HepG2 (cell line): ENCODE measurements around the gene APOC4. TPM values are rescaled to one million over a fixed set of nuclear protein-coding genes. Genes with fewer than 3 reads are reported as not detected.

Source experiments
- ARID2 ChIP-seq: sonication (generic); formaldehyde crosslinking; IDR thresholded peaks from 2 replicates; pipeline ENCODE4 v1.8.1; 2022; ENCODE audit warnings: mild to moderate bottlenecking, missing genetic modification reagents, borderline replicate concordance
- FUBP1 ChIP-seq: sonication (generic); formaldehyde crosslinking; IDR thresholded peaks from 2 replicates; pipeline ENCODE4 v1.5.1; 2020; ENCODE audit warnings: missing genetic modification reagents, mild to moderate bottlenecking, borderline replicate concordance
- HNRNPUL1 ChIP-seq: fragments of 200-400 bp; formaldehyde crosslinking; IDR thresholded peaks from 2 replicates; pipeline ENCODE4 v1.6.1; 2017; ENCODE audit warnings: low read depth, mild to moderate bottlenecking, low read length, moderate library complexity
- HOXA5 ChIP-seq: sonication (generic); formaldehyde crosslinking; IDR thresholded peaks from 2 replicates; pipeline ENCODE4 v1.4.0; 2020; ENCODE audit warnings: missing genetic modification reagents
- HOXA9 ChIP-seq: sonication (generic); formaldehyde crosslinking; IDR thresholded peaks from 2 replicates; pipeline ENCODE4 v1.8.1; 2022; ENCODE audit warnings: missing genetic modification reagents, mild to moderate bottlenecking, moderate library complexity, borderline replicate concordance
- KMT2B ChIP-seq: IDR thresholded peaks from 2 replicates; pipeline ENCODE4 v1.6.1; 2016; ENCODE audit warnings: missing genetic modification reagents, missing compliant biosample characterization
- PAF1 ChIP-seq: IDR thresholded peaks from 2 replicates; pipeline ENCODE4 v1.6.1; 2016; ENCODE audit warnings: missing genetic modification reagents, missing compliant biosample characterization
- RBFOX2 ChIP-seq: fragments of 200-400 bp; formaldehyde crosslinking; IDR thresholded peaks from 2 replicates; pipeline ENCODE4 v1.6.1; 2017; ENCODE audit warnings: low read depth, mild to moderate bottlenecking, low read length
- RBM22 ChIP-seq: fragments of 200-400 bp; formaldehyde crosslinking; optimal IDR thresholded peaks from 2 replicates; pipeline ENCODE3; 2017; ENCODE audit warnings: mild to moderate bottlenecking, low read length, moderate library complexity
- SMAD1 ChIP-seq: sonication (generic); formaldehyde crosslinking; IDR thresholded peaks from 2 replicates; pipeline ENCODE4 v1.4.0; 2020; ENCODE audit warnings: missing genetic modification reagents, low read depth, mild to moderate bottlenecking, borderline replicate concordance
- SRSF4 ChIP-seq: fragments of 200-400 bp; formaldehyde crosslinking; IDR thresholded peaks from one replicate; pipeline ENCODE4 v1.6.1; 2018; ENCODE audit warnings: mild to moderate bottlenecking, low read depth, low read length, moderate library complexity; ENCODE audit not compliant: poor library complexity, severe bottlenecking
- U2AF1 ChIP-seq: fragments of 200-400 bp; formaldehyde crosslinking; optimal IDR thresholded peaks from 2 replicates; pipeline ENCODE3; 2017; ENCODE audit warnings: mild to moderate bottlenecking, low read depth, low read length
- ZKSCAN8 ChIP-seq: IDR thresholded peaks from 2 replicates; pipeline ENCODE4 v1.6.1; 2016; ENCODE audit warnings: borderline replicate concordance, missing genetic modification reagents, missing compliant biosample characterization
- ZNF224 ChIP-seq: sonication (generic); formaldehyde crosslinking; IDR thresholded peaks from 2 replicates; pipeline ENCODE4 v1.5.0; 2020; ENCODE audit warnings: mild to moderate bottlenecking, missing genetic modification reagents
- ZNF280B ChIP-seq: sonication (generic); formaldehyde crosslinking; IDR thresholded peaks from 2 replicates; pipeline ENCODE4 v1.5.0; 2020; ENCODE audit warnings: missing genetic modification reagents, mild to moderate bottlenecking, borderline replicate concordance
- polyA plus RNA-seq, 8 experiments: library from polyadenylated mRNA; depleted of rRNA in 3 of 8; stranded (reverse) in 7 of 8; unstranded in 1 of 8; fragments of >200 nt; fragmentation: Illumina TruSeq in 4 of 8; extraction: Trizol in 4 of 8; gene quantifications; 2 replicates each; pipeline versions ENCODE4 v1.2.1 to v1.2.3, GENCODE V29; 2011 to 2016; ENCODE audit warnings: low read depth in 4 of 8, missing spikeins in 1 of 8, mixed read lengths in 1 of 8; ENCODE audit not compliant: insufficient read depth in 1 of 8
- total RNA-seq, 5 experiments: library from RNA; depleted of rRNA; stranded (reverse); fragments of >200 nt; fragmentation: Illumina TruSeq; extraction: Trizol; gene quantifications; 2 replicates each; pipeline ENCODE4 v1.2.3, GENCODE V29; 2016; ENCODE audit warnings: low read depth in 1 of 5
- TF ChIP-seq, protein P1 (sequence below): sonication (generic); formaldehyde crosslinking; IDR thresholded peaks from 2 replicates; pipeline ENCODE4 v1.5.0; 2020; ENCODE audit warnings: mild to moderate bottlenecking, missing genetic modification reagents, moderate library complexity
- TF ChIP-seq, protein P2 (sequence below): sonication (generic); formaldehyde crosslinking; IDR thresholded peaks from 2 replicates; pipeline ENCODE4 v1.4.0; 2020; ENCODE audit warnings: missing genetic modification reagents
- TF ChIP-seq, protein P3 (sequence below): IDR thresholded peaks from 2 replicates; pipeline ENCODE4 v1.6.1; 2016; ENCODE audit warnings: mild to moderate bottlenecking, missing biosample characterization, missing genetic modification reagents

Gene APOC4
- total and polyA plus RNA-seq, 2 of the 13 experiments (the other 11 are each of a cell fraction or from before 2014, with no cell fraction given) = 0.46 TPM; not detected in 1

- TF ChIP-seq FUBP1 (CRISPR knock-in tag) (no peak; the same call in 1 of the 2 replicates), ARID2 (CRISPR knock-in tag) (no peak), U2AF1 (peak; percentile 48), RBM22 (peak; percentile 71), SMAD1 (CRISPR knock-in tag) (0 out of 2 replicates have a peak, but pooled peaks have one; percentile 8), ZKSCAN8 (0 out of 2 replicates have a peak, but pooled peaks have one; percentile 23), RBFOX2 (peak; percentile 66), HOXA9 (CRISPR knock-in tag) (no peak), ZNF280B (CRISPR knock-in tag) (0 out of 2 replicates have a peak, but pooled peaks have one; percentile 35), ZNF224 (peak; percentile 63; the same call in 1 of the 2 replicates), HNRNPUL1 (no peak), HOXA5 (CRISPR knock-in tag) (no peak), SRSF4 (no peak), PAF1 (CRISPR knock-in tag) (no peak; the same call in 1 of the 2 replicates), KMT2B (CRISPR knock-in tag) (0 out of 2 replicates have a peak, but pooled peaks have one; percentile 19)
- TF ChIP-seq, protein P1, sequence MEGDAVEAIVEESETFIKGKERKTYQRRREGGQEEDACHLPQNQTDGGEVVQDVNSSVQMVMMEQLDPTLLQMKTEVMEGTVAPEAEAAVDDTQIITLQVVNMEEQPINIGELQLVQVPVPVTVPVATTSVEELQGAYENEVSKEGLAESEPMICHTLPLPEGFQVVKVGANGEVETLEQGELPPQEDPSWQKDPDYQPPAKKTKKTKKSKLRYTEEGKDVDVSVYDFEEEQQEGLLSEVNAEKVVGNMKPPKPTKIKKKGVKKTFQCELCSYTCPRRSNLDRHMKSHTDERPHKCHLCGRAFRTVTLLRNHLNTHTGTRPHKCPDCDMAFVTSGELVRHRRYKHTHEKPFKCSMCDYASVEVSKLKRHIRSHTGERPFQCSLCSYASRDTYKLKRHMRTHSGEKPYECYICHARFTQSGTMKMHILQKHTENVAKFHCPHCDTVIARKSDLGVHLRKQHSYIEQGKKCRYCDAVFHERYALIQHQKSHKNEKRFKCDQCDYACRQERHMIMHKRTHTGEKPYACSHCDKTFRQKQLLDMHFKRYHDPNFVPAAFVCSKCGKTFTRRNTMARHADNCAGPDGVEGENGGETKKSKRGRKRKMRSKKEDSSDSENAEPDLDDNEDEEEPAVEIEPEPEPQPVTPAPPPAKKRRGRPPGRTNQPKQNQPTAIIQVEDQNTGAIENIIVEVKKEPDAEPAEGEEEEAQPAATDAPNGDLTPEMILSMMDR (CRISPR knock-in tag) = peak; percentile 79
- TF ChIP-seq, protein P2, sequence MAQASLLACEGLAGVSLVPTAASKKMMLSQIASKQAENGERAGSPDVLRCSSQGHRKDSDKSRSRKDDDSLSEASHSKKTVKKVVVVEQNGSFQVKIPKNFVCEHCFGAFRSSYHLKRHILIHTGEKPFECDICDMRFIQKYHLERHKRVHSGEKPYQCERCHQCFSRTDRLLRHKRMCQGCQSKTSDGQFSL (CRISPR knock-in tag) = no peak
- TF ChIP-seq, protein P3, sequence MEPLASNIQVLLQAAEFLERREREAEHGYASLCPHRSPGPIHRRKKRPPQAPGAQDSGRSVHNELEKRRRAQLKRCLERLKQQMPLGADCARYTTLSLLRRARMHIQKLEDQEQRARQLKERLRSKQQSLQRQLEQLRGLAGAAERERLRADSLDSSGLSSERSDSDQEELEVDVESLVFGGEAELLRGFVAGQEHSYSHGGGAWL (CRISPR knock-in tag) = no peak
Measured at GRCh38 chr19:44951179-44952159, 9.4 kb downstream of the APOC4 start (continued).
